GM19324 (cell line): ENCODE measurements around the gene ANG.
"Not testable (repeated sequence)": the region's sequence is repeated elsewhere in the genome, so short reads cannot be mapped to it uniquely, and the experiment has no call there.

Source experiments
- ATAC-seq: cut with Tn5 transposase; IDR thresholded peaks from one replicate; pipeline ENCODE4 v1.9.1; 2021; ENCODE audit warnings: mild to moderate bottlenecking, moderate library complexity; ENCODE audit not compliant: unreplicated experiment, low FRiP score

The ANG gene

GRCh38 chr14:20688167-20688839 is at the start of gene ANG:
ANG (plus strand) TSS chr14:20688764; CDS start chr14:20693565, 4,801 bp downstream.
- ATAC-seq: no peak

DNA sequence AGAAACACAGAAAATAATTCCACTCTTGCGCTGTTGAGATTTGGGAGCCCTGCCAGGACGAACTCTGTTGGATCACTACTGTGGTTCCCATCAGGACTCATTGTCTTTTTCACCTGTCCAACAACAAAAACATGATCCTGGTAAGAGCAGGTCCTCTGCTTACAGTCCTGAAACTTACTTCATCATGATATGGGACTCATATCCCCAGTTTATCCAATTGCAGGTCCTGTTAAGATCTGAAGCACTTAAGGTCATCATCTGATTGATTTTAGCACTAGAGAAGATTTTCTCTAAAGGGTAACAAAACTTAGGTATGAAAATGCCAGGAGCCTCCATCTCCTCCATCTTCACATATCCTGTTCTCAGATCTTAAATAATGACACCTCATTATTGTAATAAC is 47.0 kb upstream of the ANG start, which contains the start of gene OR6S1:
Gene OR6S1 (minus strand): TSS at position 101 of the 400 bp plus-strand sequence. CDS start 0 bp downstream, at position 101.
- no peak for ATAC-seq

DNA sequence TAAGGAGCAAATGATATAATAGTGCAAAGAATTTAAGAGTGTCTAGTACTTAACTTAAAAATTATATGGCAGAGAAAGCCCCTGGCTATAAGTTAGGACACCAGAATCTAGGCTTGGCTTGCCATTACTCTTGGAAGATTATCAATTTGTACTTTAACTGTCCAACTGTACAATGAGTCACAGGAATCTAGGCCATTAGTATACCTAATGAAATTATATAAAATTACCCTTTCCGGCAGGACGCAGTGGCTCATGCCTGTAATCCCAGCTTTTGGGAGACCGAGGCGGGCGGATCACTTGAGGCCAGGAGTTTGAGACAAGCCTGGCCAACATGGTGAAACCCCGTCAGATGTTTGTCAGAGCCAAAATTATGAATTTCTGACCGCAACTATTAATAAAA is 46.4 kb upstream of the ANG start:
- ATAC-seq: no peak

DNA sequence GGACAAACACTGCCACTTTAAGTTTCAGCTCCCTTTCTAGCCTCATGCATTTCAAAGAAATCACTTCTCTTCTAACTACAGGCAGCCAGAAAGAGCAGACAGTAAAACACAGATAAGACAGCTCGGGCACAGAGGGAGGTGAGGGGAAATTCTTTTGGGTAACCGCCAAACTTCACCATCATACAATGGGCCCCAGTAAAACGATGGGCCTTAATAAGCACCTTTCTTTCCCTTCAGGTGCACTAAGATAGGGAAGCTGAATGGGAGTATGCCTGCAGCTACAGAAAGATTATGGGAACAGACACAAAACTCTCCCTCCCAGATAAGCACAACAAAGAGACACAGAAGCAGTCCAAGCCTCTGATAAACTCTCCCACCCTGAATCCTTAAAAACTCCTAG is 45.8 kb upstream of the ANG start:
- not testable (repeated sequence) for ATAC-seq

DNA sequence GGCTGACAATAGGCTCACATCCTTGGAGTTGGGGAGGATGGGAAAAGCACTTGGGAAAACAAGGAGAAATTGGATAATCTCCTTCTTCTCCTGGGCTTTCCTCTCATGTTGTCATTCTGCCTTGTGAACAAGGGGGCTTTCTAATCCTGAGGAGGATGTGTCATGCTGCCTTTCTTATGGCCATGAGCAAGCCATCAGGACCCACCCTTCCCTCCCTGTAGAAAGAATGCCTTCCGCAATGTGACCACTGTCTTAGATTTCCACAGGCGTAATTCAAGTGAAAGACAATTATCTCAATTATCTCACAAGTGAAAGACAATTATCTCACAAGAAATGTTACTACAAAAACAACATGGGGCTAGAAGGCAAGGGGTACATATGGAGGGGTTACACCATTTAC is 44.0 kb upstream of the ANG start:
- ATAC-seq: no peak

DNA sequence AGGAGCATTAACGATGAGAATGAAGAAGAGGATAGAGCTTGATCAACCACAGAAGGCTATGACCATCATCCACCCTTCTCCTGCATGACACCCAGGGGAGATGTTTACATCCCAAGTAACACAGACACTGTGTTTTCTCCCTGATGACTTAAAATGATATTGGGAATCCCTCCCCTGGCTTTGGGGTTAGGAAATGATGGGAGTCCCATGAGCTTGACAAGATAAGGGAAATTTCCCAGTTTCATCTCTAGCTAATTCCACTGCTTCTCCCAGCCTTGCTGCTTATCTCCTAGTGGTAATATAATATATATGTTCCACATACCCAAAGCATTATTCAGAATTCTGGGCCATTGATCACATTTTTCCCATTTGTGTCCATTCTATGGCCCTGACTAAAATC is 43.1 kb upstream of the ANG start:
- no peak for ATAC-seq

DNA sequence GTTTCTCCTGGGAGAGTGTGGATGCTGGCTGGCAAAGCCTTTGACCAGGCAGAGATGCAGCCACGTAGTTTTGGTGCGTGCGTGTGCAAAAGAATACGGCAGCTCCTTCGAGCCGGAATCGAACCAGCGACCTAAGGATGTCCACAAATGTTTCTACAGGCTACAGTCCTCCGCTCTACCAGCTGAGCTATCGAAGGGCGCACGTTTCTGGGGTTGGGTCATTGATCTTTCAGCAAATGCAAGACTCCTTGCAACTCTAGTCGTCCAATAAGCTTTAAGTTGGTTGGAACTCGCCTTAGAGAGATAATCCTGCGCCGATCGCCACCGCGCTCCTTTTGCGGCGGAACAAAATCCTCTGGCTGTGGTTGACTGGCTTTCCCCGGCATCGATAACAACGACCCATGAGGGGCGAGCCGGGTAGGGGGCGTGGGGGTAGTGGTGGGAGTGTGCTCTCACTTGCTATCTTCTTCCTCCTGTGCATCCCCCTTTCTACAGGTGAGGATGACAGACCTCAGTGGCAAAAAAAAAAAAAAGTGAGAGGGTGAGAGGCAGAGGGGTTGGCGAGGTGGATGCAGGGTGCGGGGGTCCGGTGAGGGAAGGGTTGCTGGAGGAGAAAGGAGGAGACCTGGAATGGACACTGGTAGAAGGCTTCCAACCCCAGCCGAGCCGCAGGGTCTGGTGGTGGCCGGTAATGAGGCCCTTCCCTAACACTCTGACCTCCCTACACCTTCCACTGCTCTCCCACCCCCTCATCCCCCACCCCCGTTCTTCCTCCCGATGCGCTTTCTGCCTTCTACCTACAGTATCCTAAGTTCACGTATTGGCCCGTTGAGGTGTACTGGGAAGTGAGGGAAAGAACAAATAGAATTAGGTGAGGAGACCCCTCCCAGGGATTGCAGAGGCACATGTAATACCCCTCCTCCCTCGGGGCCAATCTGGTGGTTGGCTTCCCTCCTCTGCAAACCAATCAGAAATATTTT is 35.3 kb upstream of the ANG start:
- ATAC-seq: no peak

GRCh38 chr14:20655851-20656250 is 32.7 kb upstream of the ANG start:
- ATAC-seq: no peak

- ATAC-seq: no peak
Observed at GRCh38 chr14:20656274-20656673, 32.3 kb upstream of the ANG start.

DNA sequence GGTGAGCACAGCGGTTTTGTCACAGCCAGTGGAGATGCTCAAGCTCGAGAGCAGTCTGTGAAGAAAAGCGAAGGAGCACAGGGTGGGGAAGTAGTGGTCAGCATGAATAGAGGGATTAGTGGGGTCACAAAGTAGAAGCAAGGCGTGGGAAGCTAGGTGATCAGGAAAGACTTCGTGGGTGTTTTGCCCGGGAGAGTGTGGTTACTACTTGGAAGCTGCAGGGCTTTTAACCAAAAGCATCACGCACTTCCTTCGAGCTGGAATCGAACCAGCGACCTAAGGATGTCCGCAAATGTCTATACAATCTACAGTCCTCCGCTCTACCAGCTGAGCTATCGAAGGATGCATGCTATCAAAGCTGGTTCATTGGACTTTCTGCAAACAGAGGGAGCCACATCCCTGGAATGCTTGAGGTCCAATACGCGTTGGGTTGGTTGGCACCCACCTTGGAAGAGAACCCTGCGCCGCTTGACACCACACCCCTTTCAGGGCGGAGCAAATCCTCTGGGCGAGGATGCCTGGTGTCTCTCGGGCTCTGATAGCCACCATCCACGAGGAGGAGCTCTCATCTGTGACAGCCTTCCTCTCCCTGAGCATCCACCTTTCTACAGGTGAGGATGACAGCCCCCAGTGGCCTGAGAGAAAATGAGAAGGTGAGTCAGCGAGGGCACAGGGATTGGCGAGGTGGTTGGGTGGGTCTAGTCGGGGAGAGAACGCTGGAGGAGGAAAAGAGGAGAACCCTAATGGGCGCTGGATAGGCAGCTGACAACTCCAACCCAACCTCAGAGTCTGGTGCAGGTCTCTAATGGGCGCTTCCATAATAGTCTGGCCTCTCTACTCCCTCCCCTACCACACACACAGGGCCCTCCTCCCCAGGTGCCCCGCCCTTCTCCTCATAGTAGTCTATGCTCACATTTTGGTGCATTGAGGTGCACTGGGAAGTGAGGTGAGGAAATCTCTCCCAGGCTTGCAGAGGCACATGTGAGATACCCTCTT is 31.1 kb upstream of the ANG start:
- no peak for ATAC-seq

DNA sequence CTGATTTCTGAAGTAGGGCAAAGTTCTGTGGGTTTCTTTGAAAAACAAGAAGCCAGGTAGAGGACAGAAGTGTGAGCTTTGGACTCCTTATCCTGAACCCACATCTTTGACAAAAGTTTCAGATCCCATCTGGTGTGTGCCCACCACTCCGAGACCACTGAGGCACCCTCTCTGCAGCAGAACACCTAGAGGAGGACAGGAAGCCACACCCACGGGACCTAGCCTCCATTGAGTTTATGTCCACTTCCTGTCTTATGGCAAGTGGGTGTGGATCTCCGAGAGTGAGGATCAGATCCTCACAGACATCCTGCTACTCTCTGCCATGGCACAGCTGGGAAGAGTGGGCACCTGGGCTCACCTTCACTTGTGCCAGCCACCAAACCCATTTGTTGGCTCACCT is 30.3 kb upstream of the ANG start:
- ATAC-seq: no peak

GRCh38 chr14:20659336-20659735 is 29.2 kb upstream of the ANG start:
- ATAC-seq: no peak

DNA sequence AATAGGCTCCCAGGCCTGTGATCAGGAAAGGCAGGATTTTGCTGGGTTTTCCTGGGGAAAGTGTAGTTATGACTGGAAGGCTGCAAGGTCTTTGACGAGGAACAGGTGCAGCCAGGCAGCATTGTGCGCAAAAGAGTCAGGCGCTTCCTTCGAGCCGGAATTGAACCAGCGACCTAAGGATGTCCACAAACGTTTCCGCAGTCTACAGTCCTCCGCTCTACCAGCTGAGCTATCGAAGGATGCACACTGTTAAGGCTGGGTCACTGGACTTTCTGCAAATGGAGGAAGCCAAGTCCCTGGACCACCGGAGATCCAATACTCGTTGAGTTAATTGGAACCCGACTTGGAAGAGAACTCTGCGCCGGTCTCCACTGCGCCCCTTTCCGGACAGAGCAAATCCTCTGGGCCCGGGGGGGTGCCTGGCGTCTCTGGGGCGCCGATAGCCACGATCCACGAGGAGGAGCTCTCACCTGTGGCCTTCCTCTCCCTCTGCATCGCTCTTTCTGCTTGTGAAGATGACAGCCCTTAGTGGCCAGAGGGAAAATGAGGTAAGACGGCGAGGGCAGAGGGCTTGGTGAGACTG is 28.7 kb upstream of the ANG start:
- ATAC-seq: no peak

GRCh38 chr14:20661197-20661596 is 27.4 kb upstream of the ANG start:
- ATAC-seq: no peak

DNA sequence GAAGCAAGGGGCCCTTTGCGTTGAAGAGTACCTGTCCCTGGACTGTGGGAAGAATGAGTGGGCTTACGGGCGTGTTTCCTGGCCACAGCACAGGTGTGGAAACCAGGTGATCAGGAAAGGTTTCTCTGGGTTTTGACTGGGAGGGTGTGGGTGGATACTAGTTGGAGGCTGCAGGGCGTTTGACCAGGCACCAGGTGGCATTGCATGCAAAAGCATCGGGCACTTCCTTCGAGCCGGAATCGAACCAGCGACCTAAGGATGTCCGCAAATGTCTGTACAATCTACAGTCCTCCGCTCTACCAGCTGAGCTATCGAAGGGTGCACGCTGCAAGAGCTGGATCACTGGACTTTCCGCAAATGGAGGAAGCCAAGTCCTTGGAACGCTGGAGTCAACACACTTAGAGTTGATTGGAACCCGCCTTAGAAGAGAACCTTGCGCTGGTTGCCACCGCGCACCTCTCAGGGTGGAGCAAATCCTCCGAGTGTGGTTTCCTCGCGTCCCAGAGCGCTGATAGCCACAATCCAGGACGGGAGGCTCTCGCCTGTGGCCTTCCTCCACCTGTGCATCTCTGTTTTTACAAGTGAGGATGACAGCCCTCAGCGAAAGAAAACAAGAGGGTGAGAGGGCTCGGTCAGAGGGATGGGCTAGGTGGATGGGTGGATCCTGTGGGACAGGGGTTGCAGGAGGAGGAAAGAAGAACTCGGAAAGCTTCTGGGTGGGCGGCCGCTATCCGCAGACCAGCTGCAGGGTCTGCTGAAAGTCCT is 25.4 kb upstream of the ANG start:
- ATAC-seq: no peak

DNA sequence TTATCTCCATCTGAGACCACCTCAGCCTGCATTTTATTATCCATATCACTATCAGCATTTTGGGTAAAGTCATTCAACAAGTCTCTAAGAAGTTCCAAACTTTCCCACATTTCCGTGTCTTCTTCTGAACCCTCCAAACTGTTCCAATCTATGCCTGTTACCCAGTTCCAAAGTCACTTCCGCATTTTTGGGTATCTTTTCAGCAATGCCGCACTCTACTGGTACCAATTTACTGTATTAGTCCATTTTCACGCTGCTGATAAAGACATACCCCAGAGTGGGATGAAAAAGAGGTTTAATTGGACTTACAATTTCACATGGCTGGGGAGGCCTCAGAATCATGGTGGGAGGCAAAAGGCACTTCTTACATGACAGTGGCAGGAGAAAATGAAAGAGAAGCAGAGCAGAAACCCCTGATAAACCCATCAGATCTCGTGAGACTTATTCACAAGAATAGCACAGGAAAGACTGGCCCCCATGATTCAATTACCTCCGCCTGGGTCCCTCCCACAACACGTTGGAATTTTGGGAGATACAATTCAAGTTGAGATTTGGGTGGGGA is 22.1 kb upstream of the ANG start:
- ATAC-seq: not testable (repeated sequence)

- peak; percentile 63 for ATAC-seq
Observed at GRCh38 chr14:20667957-20668356, 20.6 kb upstream of the ANG start.

DNA sequence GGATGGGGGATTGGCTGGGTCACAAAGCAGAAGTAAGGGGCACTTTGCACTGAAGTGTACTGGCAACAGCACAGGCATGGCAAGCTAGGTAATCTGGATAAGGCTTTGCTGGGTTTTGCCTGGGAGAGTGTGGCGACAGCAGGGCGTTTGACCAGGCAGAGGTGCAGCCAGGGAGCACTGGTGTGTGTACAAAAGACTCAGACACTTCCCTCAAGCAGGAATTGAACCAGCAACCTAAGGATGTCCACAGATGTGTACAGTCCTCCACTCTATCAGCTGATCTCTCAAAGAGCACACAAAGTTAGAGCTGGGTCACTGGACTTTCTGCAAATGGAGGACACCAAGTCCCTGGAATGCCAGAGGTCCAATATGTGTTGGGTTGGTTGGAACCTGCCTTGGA is 19.6 kb upstream of the ANG start:
- ATAC-seq: no peak
